ENCODE measurements around the gene EXOC6B. TPM values are rescaled to one million over a fixed set of nuclear protein-coding genes. Genes with fewer than 3 reads are reported as not detected.
"Not testable (repeated sequence)": the region's sequence is repeated elsewhere in the genome, so short reads cannot be mapped to it uniquely, and the experiment has no call there.

The EXOC6B gene
- total RNA-seq, 1 donor from 2014 or later: 35.2 TPM

- intact Hi-C loops (cut with DNase I): no loop called here
- TF ChIP-seq, protein P1, sequence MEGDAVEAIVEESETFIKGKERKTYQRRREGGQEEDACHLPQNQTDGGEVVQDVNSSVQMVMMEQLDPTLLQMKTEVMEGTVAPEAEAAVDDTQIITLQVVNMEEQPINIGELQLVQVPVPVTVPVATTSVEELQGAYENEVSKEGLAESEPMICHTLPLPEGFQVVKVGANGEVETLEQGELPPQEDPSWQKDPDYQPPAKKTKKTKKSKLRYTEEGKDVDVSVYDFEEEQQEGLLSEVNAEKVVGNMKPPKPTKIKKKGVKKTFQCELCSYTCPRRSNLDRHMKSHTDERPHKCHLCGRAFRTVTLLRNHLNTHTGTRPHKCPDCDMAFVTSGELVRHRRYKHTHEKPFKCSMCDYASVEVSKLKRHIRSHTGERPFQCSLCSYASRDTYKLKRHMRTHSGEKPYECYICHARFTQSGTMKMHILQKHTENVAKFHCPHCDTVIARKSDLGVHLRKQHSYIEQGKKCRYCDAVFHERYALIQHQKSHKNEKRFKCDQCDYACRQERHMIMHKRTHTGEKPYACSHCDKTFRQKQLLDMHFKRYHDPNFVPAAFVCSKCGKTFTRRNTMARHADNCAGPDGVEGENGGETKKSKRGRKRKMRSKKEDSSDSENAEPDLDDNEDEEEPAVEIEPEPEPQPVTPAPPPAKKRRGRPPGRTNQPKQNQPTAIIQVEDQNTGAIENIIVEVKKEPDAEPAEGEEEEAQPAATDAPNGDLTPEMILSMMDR (IDR thresholded peaks at IDR 0.05): no peak
- Histone ChIP-seq H3K36me3 (no peaks in the 10 kb centered on the region), H3K27ac (no peak overlapping the region), H3K4me1 (no peaks in the 10 kb centered on the region), H3K4me3 (no peak overlapping the region), H3K27me3 (no peaks in the 10 kb centered on the region), H3K9me3 (no peaks in the 10 kb centered on the region)
- no peak for DNase-seq
- ATAC-seq: peak; percentile 45
These were observed 222.4 kb downstream of the EXOC6B start for GRCh38 chr2:72603481-72603880.

DNA sequence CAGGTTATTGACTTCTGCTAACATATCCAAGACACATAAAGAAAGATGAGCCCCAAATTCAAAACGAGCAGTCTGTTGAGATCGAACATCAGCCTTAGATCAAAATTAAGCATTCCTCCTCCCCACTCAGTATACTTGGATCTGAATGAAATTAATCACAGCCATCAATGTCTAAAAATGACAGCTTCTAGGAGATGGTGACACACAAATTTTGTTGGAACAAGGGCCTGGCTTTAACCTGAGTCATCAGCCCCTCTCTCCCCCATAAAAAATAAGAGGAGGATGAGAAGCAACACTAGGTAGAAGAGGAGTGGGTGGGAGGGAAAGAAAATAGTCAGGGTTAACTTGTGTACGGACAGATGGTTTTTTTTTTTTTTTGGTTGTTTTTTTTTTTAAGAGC is 223.1 kb downstream of the EXOC6B start:
- intact Hi-C loops (cut with DNase I): no loop called here
- ATAC-seq (no peak), DNase-seq (no peak)
- TF ChIP-seq, protein P1 (IDR thresholded peaks at IDR 0.05): no peak
- Histone ChIP-seq H3K36me3 (no peaks in the 10 kb centered on the region), H3K4me3 (no peak overlapping the region), H3K27ac (no peak overlapping the region), H3K9me3 (no peaks in the 10 kb centered on the region), H3K27me3 (no peaks in the 10 kb centered on the region), H3K4me1 (no peaks in the 10 kb centered on the region)

GRCh38 chr2:72602095-72602494 is 223.7 kb downstream of the EXOC6B start:
- DNase-seq: no peak
- TF ChIP-seq, protein P1 (IDR thresholded peaks at IDR 0.05): no peak
- H3K4me3 ChIP-seq: no peak overlapping the region
- intact Hi-C loops (cut with DNase I): no loop called here
- no peak overlapping the region for H3K27ac ChIP-seq
- ATAC-seq: no peak
- H3K4me1 ChIP-seq: no peaks in the 10 kb centered on the region
- H3K27me3 ChIP-seq: no peaks in the 10 kb centered on the region
- H3K9me3 ChIP-seq: no peaks in the 10 kb centered on the region
- H3K36me3 ChIP-seq: no peaks in the 10 kb centered on the region

GRCh38 chr2:72583836-72584235 is 242.0 kb downstream of the EXOC6B start:
- H3K4me1 ChIP-seq, H3K9me3 ChIP-seq, DNase-seq, H3K36me3 ChIP-seq, H3K4me3 ChIP-seq, ATAC-seq, H3K27ac ChIP-seq, H3K27me3 ChIP-seq: not testable (repeated sequence)
- intact Hi-C loops (cut with DNase I): loop anchor here (5.0 kb wide), 1 partner anchor 662 kb away; no protein-coding TSS in a partner anchor

DNA sequence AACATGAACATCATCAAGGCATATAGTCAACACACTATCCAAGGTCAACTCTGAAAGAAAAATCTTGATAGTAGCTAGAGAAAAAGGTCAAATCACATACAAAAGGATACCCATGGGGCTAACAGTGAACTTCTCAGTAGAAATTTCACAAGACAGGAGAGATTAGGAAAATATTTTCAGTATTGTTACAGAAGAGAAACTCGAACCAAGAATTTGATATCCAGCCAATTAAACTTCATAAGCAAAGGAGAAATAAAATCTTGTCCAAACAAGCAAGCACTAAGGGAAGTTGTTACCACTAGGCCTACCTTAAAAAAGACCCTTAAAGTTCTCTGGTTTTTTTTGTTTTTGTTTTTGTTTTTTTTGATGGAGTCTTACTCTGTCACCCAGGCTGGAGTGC is 242.5 kb downstream of the EXOC6B start:
- Histone ChIP-seq H3K4me1 (no peaks in the 10 kb centered on the region), H3K27me3 (no peaks in the 10 kb centered on the region), H3K4me3 (no peak overlapping the region), H3K27ac (no peak overlapping the region), H3K36me3 (no peaks in the 10 kb centered on the region), H3K9me3 (no peaks in the 10 kb centered on the region)
- no peak for ATAC-seq
- intact Hi-C loops (cut with DNase I): loop anchor here (5.0 kb wide), 1 partner anchor 661 kb away; no protein-coding TSS in a partner anchor
- TF ChIP-seq, protein P1 (IDR thresholded peaks at IDR 0.05): no peak
- no peak for DNase-seq

GRCh38 chr2:72581560-72582181 is 244.2 kb downstream of the EXOC6B start:
- H3K4me3 ChIP-seq: no peak overlapping the region
- DNase-seq (no peak), ATAC-seq (no peak)
- intact Hi-C loops (cut with DNase I): loop anchor here (5.0 kb wide), 1 partner anchor 659 kb away; no protein-coding TSS in a partner anchor
- no peaks in the 10 kb centered on the region for H3K9me3 ChIP-seq
- TF ChIP-seq, protein P1 (IDR thresholded peaks at IDR 0.05): no peak
- no peak overlapping the region for H3K27ac ChIP-seq
- H3K27me3 ChIP-seq: no peaks in the 10 kb centered on the region
- peaks cover 1% of the 10 kb centered on the region for H3K4me1 ChIP-seq
- H3K36me3 ChIP-seq: no peaks in the 10 kb centered on the region

Data from upper lobe of right lung (tissue), 1 donor.